ENCODE data around the gene SLC9A9.

Gene SLC9A9

DNA sequence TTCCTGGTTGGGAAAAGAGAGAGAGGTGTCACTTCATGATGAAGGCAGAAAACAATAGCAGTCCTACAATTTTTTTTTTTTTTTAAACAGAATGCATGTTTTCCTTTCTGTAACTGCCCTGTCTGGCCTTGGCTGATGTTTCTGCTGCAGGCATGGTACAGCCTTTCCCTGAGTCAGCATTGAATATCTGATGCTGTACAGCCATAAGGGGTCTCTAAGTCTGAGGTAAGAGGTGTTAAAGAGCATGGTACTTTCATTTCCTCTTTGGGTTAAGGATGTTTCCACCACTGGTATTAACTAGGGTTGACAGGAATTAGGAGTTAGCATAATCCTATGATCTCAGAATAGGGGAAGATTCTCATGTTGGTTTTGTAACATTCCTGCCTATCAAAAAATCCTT lies 581.3 kb downstream of the SLC9A9 start:
- H3K79me2 ChIP-seq (ENCODE audit: control insufficient read depth, insufficient read depth, low read length) = no peaks in the 10 kb centered on the region
- no peak overlapping the region for H3K18ac ChIP-seq (ENCODE audit: low read length)
- no peak overlapping the region for H3K4ac ChIP-seq (ENCODE audit: low read depth, low read length)
- no peak for DNase-seq
- no peak overlapping the region for H2BK5ac ChIP-seq (ENCODE audit: low read length)
- H2BK15ac ChIP-seq (replicated peaks; ENCODE audit: low read depth) = no peak overlapping the region
- no peak overlapping the region for H3K27ac ChIP-seq (ENCODE audit: low read depth, low read length)
- H2AK5ac ChIP-seq (ENCODE audit: low read length) = no peak overlapping the region
- no peaks in the 10 kb centered on the region for H3K79me1 ChIP-seq (ENCODE audit: low read length)
- H3K36me3 ChIP-seq (ENCODE audit: control insufficient read depth, insufficient read depth, low read length) = no peaks in the 10 kb centered on the region
- no peak overlapping the region for H3K56ac ChIP-seq (ENCODE audit: low read length)
- H3K4me1 ChIP-seq (ENCODE audit: control insufficient read depth, low read depth, low read length) = no peaks in the 10 kb centered on the region
- H3K4me3 ChIP-seq (ENCODE audit: low read length) = no peak overlapping the region
- no peak overlapping the region for H4K5ac ChIP-seq (ENCODE audit: low read length)
- no peaks in the 10 kb centered on the region for H3K27me3 ChIP-seq (ENCODE audit: insufficient read depth, low read length, poor library complexity)
- H3K9ac ChIP-seq (ENCODE audit: low read length) = no peak overlapping the region
- no peak overlapping the region for H2BK120ac ChIP-seq (ENCODE audit: low read depth, low read length)
- H3K23ac ChIP-seq (ENCODE audit: low read length) = no peak overlapping the region
- H4K8ac ChIP-seq (ENCODE audit: low read depth, low read length) = no peak overlapping the region
- H3K4me2 ChIP-seq (ENCODE audit: low read length) = no peak overlapping the region

DNA sequence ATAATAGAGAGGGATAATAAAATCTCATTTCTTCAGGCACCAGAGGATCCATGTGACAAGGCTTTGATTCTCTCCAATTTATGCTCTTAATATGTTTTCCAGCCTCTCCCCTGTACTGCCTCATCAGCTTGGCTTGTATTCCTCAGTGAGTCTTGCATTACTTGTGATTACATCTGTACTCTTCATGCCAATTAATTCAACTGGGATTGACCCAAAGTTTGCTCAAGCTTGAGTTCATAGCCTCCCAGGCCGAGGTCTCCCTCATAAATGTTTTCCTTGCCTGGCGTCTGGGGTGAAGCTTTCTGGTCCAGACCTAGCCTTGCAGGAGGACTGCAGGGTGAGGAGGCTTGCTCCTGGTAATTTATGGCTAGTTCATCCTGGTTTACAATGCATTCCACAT lies 581.8 kb downstream of the SLC9A9 start:
- Histone ChIP-seq H3K79me1 (ENCODE audit: low read length) (no peaks in the 10 kb centered on the region), H3K9ac (ENCODE audit: low read length) (no peak overlapping the region), H3K4me1 (ENCODE audit: control insufficient read depth, low read depth, low read length) (no peaks in the 10 kb centered on the region), H2BK120ac (ENCODE audit: low read depth, low read length) (no peak overlapping the region), H3K27me3 (ENCODE audit: insufficient read depth, low read length, poor library complexity) (no peaks in the 10 kb centered on the region), H2AK5ac (ENCODE audit: low read length) (no peak overlapping the region), H3K36me3 (ENCODE audit: control insufficient read depth, insufficient read depth, low read length) (no peaks in the 10 kb centered on the region), H3K4ac (ENCODE audit: low read depth, low read length) (no peak overlapping the region), H3K18ac (ENCODE audit: low read length) (no peak overlapping the region), H3K56ac (ENCODE audit: low read length) (no peak overlapping the region), H2BK5ac (ENCODE audit: low read length) (no peak overlapping the region), H3K4me3 (ENCODE audit: low read length) (no peak overlapping the region), H3K23ac (ENCODE audit: low read length) (no peak overlapping the region), H4K5ac (ENCODE audit: low read length) (no peak overlapping the region), H3K27ac (ENCODE audit: low read depth, low read length) (no peak overlapping the region), H2BK15ac (replicated peaks; ENCODE audit: low read depth) (no peak overlapping the region), H3K4me2 (ENCODE audit: low read length) (no peak overlapping the region), H3K79me2 (ENCODE audit: control insufficient read depth, insufficient read depth, low read length) (no peaks in the 10 kb centered on the region), H4K8ac (ENCODE audit: low read depth, low read length) (no peak overlapping the region)
- WGBS (ENCODE audit: extremely low coverage, insufficient coverage, low lambda C conversion rate) = no CpG with 5 or more reads among the region's 2 CpGs
- DNase-seq = no peak

DNA sequence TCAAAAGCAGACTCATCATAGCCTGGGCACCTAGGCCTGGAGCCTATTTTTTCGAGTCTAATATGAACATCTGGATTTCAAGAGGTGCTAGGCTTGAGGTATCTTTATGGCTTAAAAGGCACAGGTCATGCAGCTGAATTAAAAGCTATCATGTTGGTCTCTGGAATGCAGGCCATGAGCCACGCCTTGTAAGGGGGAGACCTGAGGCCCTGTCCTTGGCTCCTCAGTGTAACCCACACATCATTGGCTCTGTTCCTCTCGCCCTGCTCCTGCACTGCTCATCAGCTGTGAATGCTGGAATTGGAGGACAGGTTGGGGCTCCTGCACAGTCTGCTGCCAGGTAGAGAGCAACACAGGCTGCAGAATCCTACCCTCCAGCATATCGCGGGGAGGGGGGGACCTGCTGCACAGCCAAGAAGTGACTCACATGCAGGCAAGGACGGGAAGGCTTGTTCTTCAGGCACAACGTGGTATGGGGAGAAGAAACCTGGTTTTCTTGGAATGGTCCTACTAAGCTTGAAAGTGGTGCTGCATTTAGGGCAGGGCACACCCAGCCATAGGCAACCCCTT lies 582.7 kb downstream of the SLC9A9 start:
- Histone ChIP-seq H3K18ac (ENCODE audit: low read length) (no peak overlapping the region), H4K5ac (ENCODE audit: low read length) (no peak overlapping the region)
- WGBS (ENCODE audit: extremely low coverage, insufficient coverage, low lambda C conversion rate) = no CpG with 5 or more reads among the region's 7 CpGs

DNA sequence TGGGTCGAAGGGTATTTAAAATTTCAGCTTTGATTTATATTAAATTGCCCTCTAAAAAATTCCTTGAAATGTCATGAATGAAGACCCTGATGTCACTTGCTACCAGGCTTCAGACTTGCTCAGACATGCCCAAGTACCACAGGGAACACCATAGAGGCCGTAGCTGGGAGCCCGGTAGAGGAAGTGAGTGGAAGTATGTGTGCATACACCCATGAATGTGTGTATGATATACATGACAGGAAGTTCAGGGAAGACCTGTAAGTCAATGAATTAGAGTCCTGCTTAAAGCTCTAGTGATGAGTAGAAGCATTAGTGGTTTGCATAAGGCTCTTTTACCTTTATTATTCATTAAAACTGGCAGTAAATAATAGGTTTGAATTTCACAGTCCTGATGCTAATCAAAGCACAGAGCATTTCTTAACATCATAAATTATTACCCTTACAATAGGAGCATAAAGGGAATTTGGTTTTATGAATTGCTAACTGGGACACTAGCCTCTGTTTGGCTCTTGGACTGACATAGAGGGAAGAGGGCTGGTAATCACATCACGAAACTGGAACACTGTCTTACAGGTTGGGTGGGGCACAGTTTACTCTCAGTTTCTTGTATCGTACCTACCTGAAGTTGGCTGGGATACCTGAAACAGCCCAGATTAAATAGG lies 584.3 kb downstream of the SLC9A9 start:
- Histone ChIP-seq H2BK5ac (ENCODE audit: low read length) (no peak overlapping the region), H4K5ac (ENCODE audit: low read length) (no peak overlapping the region), H2BK120ac (ENCODE audit: low read depth, low read length) (no peak overlapping the region), H2BK15ac (replicated peaks; ENCODE audit: low read depth) (no peak overlapping the region), H3K9ac (ENCODE audit: low read length) (no peak overlapping the region), H3K56ac (ENCODE audit: low read length) (no peak overlapping the region), H3K79me2 (ENCODE audit: control insufficient read depth, insufficient read depth, low read length) (no peaks in the 10 kb centered on the region), H3K4ac (ENCODE audit: low read depth, low read length) (no peak overlapping the region), H3K23ac (ENCODE audit: low read length) (no peak overlapping the region), H2AK5ac (ENCODE audit: low read length) (no peak overlapping the region), H3K4me2 (ENCODE audit: low read length) (no peak overlapping the region), H3K4me1 (ENCODE audit: control insufficient read depth, low read depth, low read length) (no peaks in the 10 kb centered on the region), H3K4me3 (ENCODE audit: low read length) (no peak overlapping the region), H3K36me3 (ENCODE audit: control insufficient read depth, insufficient read depth, low read length) (no peaks in the 10 kb centered on the region), H4K8ac (ENCODE audit: low read depth, low read length) (no peak overlapping the region), H3K18ac (ENCODE audit: low read length) (no peak overlapping the region), H3K79me1 (ENCODE audit: low read length) (no peaks in the 10 kb centered on the region), H3K27me3 (ENCODE audit: insufficient read depth, low read length, poor library complexity) (no peaks in the 10 kb centered on the region), H3K27ac (ENCODE audit: low read depth, low read length) (no peak overlapping the region)
- no CpG with 5 or more reads among the region's 5 CpGs for WGBS (ENCODE audit: extremely low coverage, insufficient coverage, low lambda C conversion rate)
- DNase-seq = no peak

More for the DNA sequence above, 582.7 kb downstream of the SLC9A9 start:
- no peak overlapping the region for H2AK5ac ChIP-seq (ENCODE audit: low read length)
- no peaks in the 10 kb centered on the region for H3K79me1 ChIP-seq (ENCODE audit: low read length)
- no peaks in the 10 kb centered on the region for H3K36me3 ChIP-seq (ENCODE audit: control insufficient read depth, insufficient read depth, low read length)
- no peak for DNase-seq
- no peak overlapping the region for H2BK5ac ChIP-seq (ENCODE audit: low read length)
- H3K4me3 ChIP-seq (ENCODE audit: low read length) = no peak overlapping the region
- H2BK15ac ChIP-seq (replicated peaks; ENCODE audit: low read depth) = no peak overlapping the region
- no peak overlapping the region for H3K9ac ChIP-seq (ENCODE audit: low read length)
- no peak overlapping the region for H4K8ac ChIP-seq (ENCODE audit: low read depth, low read length)
- no peak overlapping the region for H3K4me2 ChIP-seq (ENCODE audit: low read length)
- no peak overlapping the region for H3K23ac ChIP-seq (ENCODE audit: low read length)
- H3K79me2 ChIP-seq (ENCODE audit: control insufficient read depth, insufficient read depth, low read length) = no peaks in the 10 kb centered on the region
- no peaks in the 10 kb centered on the region for H3K4me1 ChIP-seq (ENCODE audit: control insufficient read depth, low read depth, low read length)
- H3K4ac ChIP-seq (ENCODE audit: low read depth, low read length) = no peak overlapping the region
- H3K56ac ChIP-seq (ENCODE audit: low read length) = no peak overlapping the region
- H3K27ac ChIP-seq (ENCODE audit: low read depth, low read length) = no peak overlapping the region
- no peak overlapping the region for H2BK120ac ChIP-seq (ENCODE audit: low read depth, low read length)
- H3K27me3 ChIP-seq (ENCODE audit: insufficient read depth, low read length, poor library complexity) = no peaks in the 10 kb centered on the region

DNA sequence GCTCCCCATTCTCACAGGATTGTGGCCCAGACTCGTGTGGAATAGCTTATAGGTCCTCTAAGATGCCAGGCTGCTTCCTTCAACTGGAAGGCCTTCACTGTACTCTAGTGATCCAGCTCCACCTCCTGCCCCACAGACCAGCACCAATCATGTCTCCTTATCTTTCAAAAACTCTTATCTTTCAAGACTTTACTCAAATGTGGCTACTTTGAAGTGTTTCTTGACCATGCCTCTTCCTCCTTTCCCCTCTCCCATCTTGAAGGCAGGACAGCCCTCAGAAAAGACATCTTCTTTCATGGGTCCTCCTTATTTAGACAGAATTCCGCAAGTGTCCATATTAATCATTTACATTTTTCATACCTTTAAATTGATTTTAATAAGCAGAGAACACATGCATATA lies 586.4 kb downstream of the SLC9A9 start:
- Histone ChIP-seq H3K79me2 (ENCODE audit: control insufficient read depth, insufficient read depth, low read length) (no peaks in the 10 kb centered on the region), H2BK5ac (ENCODE audit: low read length) (no peak overlapping the region)
- WGBS (ENCODE audit: extremely low coverage, insufficient coverage, low lambda C conversion rate) = no CpG with 5 or more reads among the region's 2 CpGs

DNA sequence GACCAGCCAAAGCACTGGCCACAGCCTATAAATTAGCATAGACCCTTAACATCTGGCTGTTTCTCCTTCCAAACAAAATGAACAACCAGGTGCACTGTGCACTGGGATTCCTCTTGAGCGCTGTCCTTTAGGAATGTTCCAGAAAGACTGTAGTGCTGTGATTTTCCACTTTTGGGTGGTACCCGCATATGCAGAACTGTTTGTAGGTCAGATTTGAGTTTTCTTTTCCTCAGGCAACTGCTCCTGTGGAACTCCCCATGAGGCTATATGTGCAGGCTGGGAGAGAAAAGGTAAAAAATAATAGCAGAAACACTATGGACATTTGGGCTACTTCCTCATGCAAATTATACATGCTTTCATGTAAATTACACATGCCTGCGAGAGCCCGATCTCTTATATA lies 589.6 kb downstream of the SLC9A9 start:
- H3K4me1 ChIP-seq (ENCODE audit: control insufficient read depth, low read depth, low read length) = no peaks in the 10 kb centered on the region
- no CpG with 5 or more reads among the region's 4 CpGs for WGBS (ENCODE audit: extremely low coverage, insufficient coverage, low lambda C conversion rate)

More for the DNA sequence above, 586.4 kb downstream of the SLC9A9 start:
- no peak overlapping the region for H2BK15ac ChIP-seq (replicated peaks; ENCODE audit: low read depth)
- no peak overlapping the region for H3K9ac ChIP-seq (ENCODE audit: low read length)
- no peak overlapping the region for H3K23ac ChIP-seq (ENCODE audit: low read length)
- H2AK5ac ChIP-seq (ENCODE audit: low read length) = no peak overlapping the region
- H3K4me1 ChIP-seq (ENCODE audit: control insufficient read depth, low read depth, low read length) = no peaks in the 10 kb centered on the region
- H3K18ac ChIP-seq (ENCODE audit: low read length) = no peak overlapping the region
- no peak for DNase-seq
- H3K4me3 ChIP-seq (ENCODE audit: low read length) = no peak overlapping the region
- H4K8ac ChIP-seq (ENCODE audit: low read depth, low read length) = no peak overlapping the region
- H3K4ac ChIP-seq (ENCODE audit: low read depth, low read length) = no peak overlapping the region
- H3K36me3 ChIP-seq (ENCODE audit: control insufficient read depth, insufficient read depth, low read length) = no peaks in the 10 kb centered on the region
- H3K56ac ChIP-seq (ENCODE audit: low read length) = no peak overlapping the region
- no peak overlapping the region for H3K27ac ChIP-seq (ENCODE audit: low read depth, low read length)
- H4K5ac ChIP-seq (ENCODE audit: low read length) = no peak overlapping the region
- no peak overlapping the region for H3K4me2 ChIP-seq (ENCODE audit: low read length)
- no peaks in the 10 kb centered on the region for H3K79me1 ChIP-seq (ENCODE audit: low read length)
- H3K27me3 ChIP-seq (ENCODE audit: insufficient read depth, low read length, poor library complexity) = no peaks in the 10 kb centered on the region
- H2BK120ac ChIP-seq (ENCODE audit: low read depth, low read length) = no peak overlapping the region

More for the DNA sequence above, 589.6 kb downstream of the SLC9A9 start:
- no peaks in the 10 kb centered on the region for H3K79me1 ChIP-seq (ENCODE audit: low read length)
- no peak overlapping the region for H3K9ac ChIP-seq (ENCODE audit: low read length)
- H2AK5ac ChIP-seq (ENCODE audit: low read length) = no peak overlapping the region
- no peaks in the 10 kb centered on the region for H3K27me3 ChIP-seq (ENCODE audit: insufficient read depth, low read length, poor library complexity)
- H3K18ac ChIP-seq (ENCODE audit: low read length) = no peak overlapping the region
- no peak overlapping the region for H4K5ac ChIP-seq (ENCODE audit: low read length)
- H4K8ac ChIP-seq (ENCODE audit: low read depth, low read length) = no peak overlapping the region
- H2BK120ac ChIP-seq (ENCODE audit: low read depth, low read length) = no peak overlapping the region
- H3K36me3 ChIP-seq (ENCODE audit: control insufficient read depth, insufficient read depth, low read length) = no peaks in the 10 kb centered on the region
- no peak overlapping the region for H2BK5ac ChIP-seq (ENCODE audit: low read length)
- no peaks in the 10 kb centered on the region for H3K79me2 ChIP-seq (ENCODE audit: control insufficient read depth, insufficient read depth, low read length)
- no peak overlapping the region for H3K4me2 ChIP-seq (ENCODE audit: low read length)
- H2BK15ac ChIP-seq (replicated peaks; ENCODE audit: low read depth) = no peak overlapping the region
- no peak overlapping the region for H3K23ac ChIP-seq (ENCODE audit: low read length)
- no peak overlapping the region for H3K4ac ChIP-seq (ENCODE audit: low read depth, low read length)
- H3K4me3 ChIP-seq (ENCODE audit: low read length) = no peak overlapping the region
- DNase-seq = no peak
- H3K56ac ChIP-seq (ENCODE audit: low read length) = no peak overlapping the region
- no peak overlapping the region for H3K27ac ChIP-seq (ENCODE audit: low read depth, low read length)
